Measurements from ENCODE around the gene OXLD1.
"Not testable (repeated sequence)": the region's sequence is repeated elsewhere in the genome, so short reads cannot be mapped to it uniquely, and the experiment has no call there.

The OXLD1 gene

GRCh38 chr17:81650951-81651350 is 15.5 kb downstream of the OXLD1 start:
- no peak for DNase-seq (ENCODE audit: low read depth)

GRCh38 chr17:81648707-81649085 is 17.7 kb downstream of the OXLD1 start:
- DNase-seq (ENCODE audit: low read depth), result no peak

- DNase-seq (ENCODE audit: low read depth), result no peak
These were observed 18.2 kb downstream of the OXLD1 start for GRCh38 chr17:81648013-81648706.

DNA sequence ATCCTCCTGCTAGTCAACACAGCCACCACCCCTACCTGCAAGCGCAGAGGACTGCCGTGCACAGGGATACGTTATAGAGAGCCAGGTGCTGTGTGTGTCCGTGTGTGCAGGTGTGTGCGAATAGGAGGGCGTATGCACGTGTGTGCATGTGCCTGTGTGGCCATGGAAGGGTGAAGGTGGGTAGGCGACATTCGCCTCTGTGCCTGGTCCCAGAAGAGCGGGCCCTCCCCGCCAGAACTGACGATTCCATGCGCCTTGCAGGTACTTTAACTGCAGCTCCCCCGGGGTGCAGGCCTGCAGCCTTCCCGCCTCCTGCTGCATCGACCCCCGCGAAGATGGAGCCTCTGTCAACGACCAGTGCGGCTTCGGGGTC is 18.8 kb downstream of the OXLD1 start:
- DNase-seq (ENCODE audit: low read depth), result no peak

GRCh38 chr17:81646869-81647600 is 19.4 kb downstream of the OXLD1 start:
- DNase-seq (ENCODE audit: low read depth), result no peak

DNA sequence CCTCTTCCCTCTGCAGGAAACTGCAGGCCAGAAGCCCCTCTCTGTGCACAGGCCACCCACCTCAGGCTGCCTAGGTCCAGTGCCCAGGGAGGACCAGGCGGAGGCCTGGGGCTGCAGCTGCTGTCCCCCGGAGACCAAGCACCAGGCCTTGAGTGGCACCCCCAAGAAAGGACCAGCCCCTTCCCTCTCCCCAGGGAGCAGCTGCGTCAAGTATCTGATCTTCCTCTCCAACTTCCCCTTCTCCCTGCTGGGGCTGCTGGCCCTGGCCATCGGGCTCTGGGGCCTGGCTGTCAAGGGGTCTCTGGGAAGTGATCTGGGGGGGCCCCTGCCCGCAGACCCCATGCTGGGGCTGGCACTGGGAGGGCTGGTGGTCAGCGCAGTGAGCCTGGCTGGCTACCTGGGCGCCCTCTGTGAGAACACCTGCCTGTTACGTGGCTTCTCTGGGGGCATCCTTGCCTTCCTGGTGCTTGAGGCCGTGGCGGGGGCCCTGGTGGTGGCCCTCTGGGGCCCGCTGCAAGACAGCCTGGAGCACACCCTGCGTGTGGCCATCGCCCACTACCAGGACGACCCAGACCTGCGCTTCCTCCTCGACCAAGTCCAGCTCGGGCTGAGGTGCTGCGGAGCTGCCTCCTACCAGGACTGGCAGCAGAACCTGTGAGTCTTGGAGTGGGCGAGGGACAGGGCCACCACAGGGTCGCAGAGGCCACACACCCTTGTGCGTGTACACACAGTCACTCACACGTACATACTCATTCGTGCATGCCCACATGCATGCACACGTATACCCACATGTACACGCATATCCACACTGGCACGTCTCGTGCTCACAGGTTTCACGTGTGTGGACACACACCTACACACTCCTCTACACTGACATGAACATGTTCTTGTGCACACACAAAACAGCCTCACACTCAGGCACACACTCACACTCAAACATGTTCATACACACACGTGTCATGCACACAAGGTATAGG is 21.1 kb downstream of the OXLD1 start:
- DNase-seq (ENCODE audit: low read depth), result no peak

DNA sequence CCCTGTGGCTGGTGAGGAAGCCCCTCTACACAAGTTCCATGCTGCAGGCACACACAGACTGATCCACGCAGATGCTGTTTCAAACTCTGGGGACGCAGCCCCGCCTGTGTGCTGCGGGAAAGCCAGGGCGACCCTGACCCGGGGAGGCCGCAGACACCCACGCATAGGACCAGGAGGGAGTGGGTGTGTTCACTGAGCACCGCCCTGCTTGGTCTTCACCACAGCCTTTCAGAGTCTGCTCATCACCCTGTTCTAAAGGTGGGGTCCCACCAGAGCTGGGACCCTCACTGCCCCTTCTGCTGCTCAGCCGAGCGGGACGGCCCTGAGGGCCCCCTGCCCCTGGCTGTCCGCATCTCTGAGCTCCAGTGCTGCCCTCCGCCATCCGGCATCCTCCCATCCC is 21.9 kb downstream of the OXLD1 start:
- no peak for DNase-seq (ENCODE audit: low read depth)

DNA sequence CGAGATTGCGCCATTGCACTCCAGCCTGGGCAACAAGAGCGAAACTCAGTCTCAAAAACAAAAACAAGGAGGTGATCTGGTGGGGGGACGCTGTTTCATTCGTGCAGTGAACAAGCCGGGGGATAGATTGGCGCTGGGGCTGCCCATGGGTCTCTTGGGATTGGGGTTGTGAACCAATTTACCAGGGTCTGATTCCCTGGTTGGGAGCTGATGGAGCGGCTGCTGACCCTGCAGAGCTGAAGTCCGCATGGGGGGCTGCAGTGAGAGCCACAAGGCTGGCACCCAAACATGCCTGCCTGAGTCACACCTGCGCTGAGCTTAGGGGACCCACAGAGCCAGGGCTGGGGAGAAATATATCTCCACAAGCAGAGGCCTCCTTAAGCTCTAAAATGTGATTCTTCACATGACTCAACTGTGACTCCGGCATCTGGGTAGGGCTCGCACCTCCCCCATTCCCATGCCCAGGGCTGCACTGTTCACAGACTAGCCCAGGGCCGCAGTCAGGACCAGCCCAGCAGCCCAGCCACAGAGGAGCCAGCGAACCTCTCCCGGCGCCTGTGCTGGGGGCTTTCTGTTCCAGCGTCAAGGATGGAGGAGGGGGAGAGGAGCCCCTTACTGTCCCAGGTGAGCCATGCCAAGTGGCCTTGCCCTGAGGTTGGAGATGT is 24.4 kb downstream of the OXLD1 start:
- no peak for DNase-seq (ENCODE audit: low read depth)

- DNase-seq (ENCODE audit: low read depth), result no peak
These were observed 26.4 kb downstream of the OXLD1 start for GRCh38 chr17:81640011-81640410.

- DNase-seq (ENCODE audit: low read depth), result no peak
These were observed 27.7 kb downstream of the OXLD1 start for GRCh38 chr17:81638683-81639082.

DNA sequence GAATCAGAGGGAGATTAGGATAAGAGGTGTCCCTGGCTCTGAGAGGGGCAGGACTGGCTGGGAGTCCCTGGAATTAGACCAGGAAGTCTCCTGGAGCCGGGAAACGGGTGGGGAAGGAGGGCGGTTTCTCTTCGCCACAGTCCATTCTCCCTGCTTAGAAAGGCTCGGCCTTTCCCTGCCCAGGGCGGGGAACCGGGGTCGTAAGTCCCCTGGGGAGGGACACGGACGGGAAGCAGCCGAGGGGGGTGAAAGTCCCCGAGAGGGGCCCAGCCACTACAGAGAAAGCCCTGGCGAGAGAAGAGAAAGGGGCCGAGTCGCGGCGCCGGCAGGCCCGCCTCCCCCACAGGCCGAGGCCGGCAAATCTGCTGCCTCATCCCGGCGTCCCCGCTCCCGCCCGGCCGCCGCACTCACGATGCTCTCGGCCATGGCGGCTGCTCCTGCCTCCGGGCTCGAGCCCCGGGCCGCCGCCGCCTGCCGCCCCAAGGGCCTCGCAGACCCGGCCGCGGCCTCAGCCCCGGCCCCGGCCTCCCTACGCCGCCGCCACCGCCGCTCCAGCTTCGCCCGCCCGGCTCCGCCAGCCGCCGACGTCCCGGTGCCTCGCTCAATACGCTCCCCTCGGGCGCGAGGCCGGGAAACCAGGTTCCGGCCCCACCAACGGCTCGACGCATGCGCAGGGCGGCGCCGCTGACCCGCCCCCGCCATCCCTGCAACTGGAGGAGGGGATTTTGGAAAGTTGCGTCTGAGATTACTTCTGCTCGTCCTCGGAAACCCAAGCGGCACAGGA is 29.7 kb downstream of the OXLD1 start, which contains the start of the genes NPLOC4 and TSPAN10:
Gene NPLOC4 (minus strand): TSS at position 608 of the 784 bp plus-strand sequence. CDS start 182 bp downstream, at position 426.
Gene TSPAN10 (plus strand): TSS at position 692 of the 784 bp plus-strand sequence. CDS start 5,217 bp downstream, outside the sequence.
- DNase-seq (ENCODE audit: low read depth), result peak; percentile 86

- no peak for DNase-seq (ENCODE audit: low read depth)
These were observed 30.4 kb downstream of the OXLD1 start for GRCh38 chr17:81635973-81636504.

GRCh38 chr17:81635431-81635830 is 31.0 kb downstream of the OXLD1 start:
- no peak for DNase-seq (ENCODE audit: low read depth)

DNA sequence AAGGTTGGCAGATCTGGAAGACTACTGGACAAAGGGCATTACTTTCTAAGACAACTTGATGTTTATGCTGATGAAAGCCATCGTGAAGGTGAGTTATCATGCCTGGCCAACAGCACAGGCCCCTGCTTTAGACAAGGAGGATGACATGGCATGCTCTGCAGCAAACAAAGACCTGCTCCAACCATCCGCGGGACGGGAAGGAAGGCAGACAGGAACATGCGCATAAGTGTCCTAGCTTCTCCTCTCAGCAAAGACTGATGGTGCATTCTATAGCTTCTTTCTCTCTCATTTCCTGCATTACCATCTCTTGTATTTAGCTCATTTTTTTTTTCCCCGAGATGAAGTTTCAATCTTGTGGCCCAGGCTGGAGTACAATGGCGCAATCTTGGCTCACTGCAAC is 34.9 kb downstream of the OXLD1 start:
- DNase-seq (ENCODE audit: low read depth), result no peak

DNA sequence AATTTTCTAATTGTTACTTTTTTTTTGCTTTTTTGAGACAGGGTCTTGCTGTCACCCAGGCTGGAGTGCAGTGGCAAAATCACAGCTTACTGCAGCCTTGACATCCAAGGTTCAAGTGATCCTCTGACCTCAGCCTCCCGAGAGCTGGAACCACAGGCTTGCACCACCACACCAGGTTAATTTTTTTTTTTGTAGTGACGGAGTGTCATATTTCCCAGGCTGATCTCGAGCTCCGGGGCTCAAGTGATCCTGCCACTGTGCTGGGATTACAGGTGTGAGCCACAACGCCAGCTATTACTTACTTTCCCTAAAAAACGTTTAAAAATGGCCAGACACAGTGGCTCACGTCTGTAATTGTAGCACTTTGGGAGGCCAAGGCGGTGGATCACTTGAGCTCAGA is 36.1 kb downstream of the OXLD1 start:
- no peak for DNase-seq (ENCODE audit: low read depth)

DNA sequence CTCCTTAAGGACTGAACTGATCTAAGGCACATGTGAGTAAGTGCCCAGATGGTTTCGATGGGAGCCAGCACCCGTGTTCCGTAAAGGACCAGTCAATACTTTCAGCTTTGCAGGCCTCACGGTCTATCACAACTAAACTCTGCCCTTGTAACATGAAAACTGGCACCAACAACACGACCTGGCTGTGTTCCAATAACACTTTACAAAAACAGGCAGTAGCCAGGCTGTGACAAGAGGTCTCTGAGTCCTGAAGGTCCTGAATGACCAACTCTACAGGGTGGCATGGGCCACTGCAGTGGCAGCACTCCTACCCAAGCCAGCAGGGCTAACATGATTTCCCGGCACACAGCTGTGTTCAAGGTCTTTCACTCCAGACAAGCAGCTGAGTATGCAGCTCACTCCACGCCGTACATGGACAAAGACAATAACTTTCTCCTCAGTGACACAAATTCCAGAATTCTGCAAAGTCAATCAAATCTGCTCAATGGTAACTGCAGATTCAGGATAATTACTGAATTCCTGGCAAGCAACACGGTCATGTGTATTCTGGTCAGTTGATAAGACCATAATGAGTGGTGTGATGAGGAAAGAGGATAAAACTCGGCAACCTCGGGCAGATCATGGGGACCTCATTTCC is 44.8 kb downstream of the OXLD1 start:
- DNase-seq (ENCODE audit: low read depth), result no peak

DNA sequence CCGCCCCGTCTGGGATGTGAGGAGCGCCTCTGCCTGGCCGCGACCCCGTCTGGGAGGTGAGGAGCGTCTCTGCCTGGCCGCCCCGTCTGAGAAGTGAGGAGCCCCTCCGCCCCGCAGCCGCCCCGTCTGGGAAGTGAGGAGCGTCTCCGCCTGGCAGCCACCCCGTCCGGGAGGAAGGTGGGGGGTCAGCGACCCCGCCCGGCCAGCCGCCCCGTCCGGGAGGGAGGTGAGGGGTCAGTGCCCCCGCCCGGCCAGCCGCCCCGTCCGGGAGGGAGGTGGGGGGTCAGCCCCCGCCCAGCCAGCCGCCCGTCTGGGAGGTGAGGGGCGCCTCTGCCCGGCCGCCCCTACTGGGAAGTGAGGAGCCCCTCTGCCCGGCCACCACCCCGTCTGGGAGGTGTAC is 48.1 kb downstream of the OXLD1 start:
- not testable (repeated sequence) for DNase-seq (ENCODE audit: low read depth)

DNA sequence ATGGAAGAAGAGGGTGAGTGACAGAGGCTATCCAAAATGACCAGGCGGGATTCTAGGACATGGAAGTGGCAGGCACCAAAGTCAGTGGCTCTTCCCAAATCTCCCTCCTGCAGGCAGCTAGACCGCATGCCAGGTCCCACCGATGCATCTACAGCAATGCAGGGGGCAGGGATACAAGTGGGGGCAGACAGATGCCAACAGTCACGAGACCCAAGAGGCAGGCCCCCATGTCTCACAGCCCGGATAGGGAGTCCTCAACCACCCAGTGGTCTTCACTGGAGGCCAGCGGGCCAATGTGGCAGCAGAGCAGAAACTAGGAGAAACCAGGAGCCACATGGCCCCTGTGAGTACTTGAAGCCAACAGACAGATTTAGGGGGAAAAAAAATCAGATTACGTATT is 49.5 kb downstream of the OXLD1 start:
- no peak for DNase-seq (ENCODE audit: low read depth)

- DNase-seq (ENCODE audit: low read depth), result no peak
These were observed 50.9 kb downstream of the OXLD1 start for GRCh38 chr17:81615401-81615930.

Data from stimulated activated CD8-positive, alpha-beta memory T cell treated with anti-CD3 and anti-CD28 coated beads, Interleukin-15, amount 100 ng/mL, for 24 hours (primary cell).